GM13977 (cell line): Measurements from ENCODE around the gene ERF.

Experiments used
- DNase-seq: peaks from one replicate; pipeline ENCODE4 v3.0.0; 2012; ENCODE audit warnings: low spot score
- CTCF ChIP-seq: IDR thresholded peaks from 2 replicates; pipeline ENCODE4 v1.5.1; 2012; ENCODE audit warnings: mild to moderate bottlenecking, control low read depth; ENCODE audit not compliant: insufficient read depth; ENCODE audit errors: extremely low read depth, missing control alignments
- in situ Hi-C: fragments of 300-500 bp; cut with MboI; formaldehyde crosslinking; loops from one replicate; pipeline ENCODE4 v1.12.0; 2022; ENCODE audit warnings: low sequenced_read_pairs, low pct_unique_long_range_greater_than_20kb, mixed read lengths, inconsistent platforms; ENCODE audit not compliant: unreplicated experiment

ERF gene

GRCh38 chr19:42246143-42246921 is 8.6 kb downstream of the ERF start:
- TF ChIP-seq CTCF, result no peak
- in situ Hi-C loops, result no loop called here
- no peak for DNase-seq

GRCh38 chr19:42245231-42245630 is 9.7 kb downstream of the ERF start:
- in situ Hi-C loops, result no loop called here
- no peak for DNase-seq
- no peak for TF ChIP-seq CTCF

- peak; percentile 60 for TF ChIP-seq CTCF
- in situ Hi-C loops, result no loop called here
- DNase-seq, result peak; percentile 92
Observed at GRCh38 chr19:42244347-42245220, 10.3 kb downstream of the ERF start.

- in situ Hi-C loops, result no loop called here
- DNase-seq, result peak; percentile 93
- no peak for TF ChIP-seq CTCF
Observed at GRCh38 chr19:42242512-42243409, 12.2 kb downstream of the ERF start, which contains the start of gene GSK3A. Gene GSK3A (minus strand): TSS chr19:42242602. CDS start chr19:42242465, 137 bp downstream.

- TF ChIP-seq CTCF, result no peak
- in situ Hi-C loops, result no loop called here
- DNase-seq, result no peak
Observed at GRCh38 chr19:42242069-42242511, 12.8 kb downstream of the ERF start.

GRCh38 chr19:42241279-42241678 is 13.6 kb downstream of the ERF start:
- no peak for DNase-seq
- TF ChIP-seq CTCF, result no peak
- in situ Hi-C loops, result no loop called here
